Mucosa of stomach (tissue), 1 donor: ENCODE data around the gene CCR3.

Experiments
- H3K27me3 ChIP-seq: one replicate; pipeline ENCODE4 v1.7.0; 2013; ENCODE audit warnings: mild to moderate bottlenecking, low read length; ENCODE audit not compliant: control insufficient read depth, insufficient read depth
- H3K36me3 ChIP-seq: one replicate; pipeline ENCODE4 v1.7.0; 2013; ENCODE audit warnings: low read length; ENCODE audit not compliant: control insufficient read depth, insufficient read depth
- H3K4me1 ChIP-seq: one replicate; pipeline ENCODE4 v1.7.0; 2013; ENCODE audit warnings: mild to moderate bottlenecking, low read length; ENCODE audit not compliant: control insufficient read depth, insufficient read depth
- H3K4me3 ChIP-seq: one replicate; pipeline ENCODE4 v1.7.0; 2013; ENCODE audit warnings: low read length
- H3K9ac ChIP-seq: one replicate; pipeline ENCODE4 v1.7.0; 2013; ENCODE audit warnings: mild to moderate bottlenecking, low read length, moderate library complexity
- H3K9me3 ChIP-seq: one replicate; pipeline ENCODE4 v1.7.0; 2013; ENCODE audit warnings: mild to moderate bottlenecking, low read length, moderate library complexity; ENCODE audit not compliant: control insufficient read depth
- donor health status: Pancreatic carcinoma.

CCR3 gene

DNA sequence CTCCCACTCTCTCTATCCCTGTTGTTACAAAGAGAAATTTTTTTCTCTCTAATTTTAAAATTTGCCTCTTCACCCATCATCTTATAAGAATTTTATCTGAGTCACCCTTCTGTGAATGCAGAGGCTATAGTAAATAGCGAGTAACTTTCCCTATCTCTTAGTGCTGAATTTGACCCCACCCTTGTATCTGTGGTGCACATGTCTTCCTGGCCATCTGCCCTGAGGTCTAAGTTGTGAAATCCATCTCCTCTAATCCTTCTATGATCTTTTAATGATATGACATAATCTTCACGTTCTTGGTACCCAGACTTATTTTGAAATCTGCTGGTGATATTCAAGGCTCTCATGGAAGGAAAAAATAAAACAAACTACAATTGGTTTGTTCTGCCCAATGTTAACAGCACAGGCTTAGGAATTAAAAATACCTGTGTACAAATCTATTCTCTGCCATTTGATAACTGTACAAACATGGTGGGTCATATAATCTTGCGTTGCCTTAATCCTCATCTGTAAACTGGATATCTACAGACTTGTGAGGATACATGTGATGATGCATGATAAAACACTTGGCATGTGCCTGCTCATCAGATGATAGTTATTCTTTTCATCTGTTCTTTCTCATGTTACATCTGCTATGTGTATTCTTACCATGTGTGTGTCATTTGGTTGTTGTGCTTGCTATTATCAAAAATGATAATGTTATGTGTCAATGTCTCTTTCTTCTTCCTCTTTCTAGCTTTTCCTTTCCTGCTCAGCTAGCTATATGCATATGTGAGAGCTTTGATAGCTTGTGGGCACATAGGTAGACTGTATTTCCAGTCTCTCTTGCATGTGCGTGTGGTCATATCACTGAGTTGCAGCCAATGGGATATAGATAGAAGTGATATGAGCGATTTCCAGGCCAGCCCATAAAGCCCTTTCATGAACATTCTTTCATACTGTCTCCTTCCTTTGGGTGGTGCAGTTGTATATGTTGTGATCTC lies 13.7 kb upstream of the CCR3 start:
- H3K9me3 ChIP-seq = no peaks in the 10 kb centered on the region
- no peaks in the 10 kb centered on the region for H3K36me3 ChIP-seq
- no peak overlapping the region for H3K9ac ChIP-seq
- no peaks in the 10 kb centered on the region for H3K4me1 ChIP-seq
- H3K27me3 ChIP-seq = no peaks in the 10 kb centered on the region
- H3K4me3 ChIP-seq = no peak overlapping the region

- H3K27me3 ChIP-seq = no peaks in the 10 kb centered on the region
- no peak overlapping the region for H3K9ac ChIP-seq
- H3K9me3 ChIP-seq = no peaks in the 10 kb centered on the region
- H3K4me3 ChIP-seq = no peak overlapping the region
- no peaks in the 10 kb centered on the region for H3K36me3 ChIP-seq
- no peaks in the 10 kb centered on the region for H3K4me1 ChIP-seq
These were observed 10.9 kb upstream of the CCR3 start for GRCh38 chr3:46231323-46231722.

DNA sequence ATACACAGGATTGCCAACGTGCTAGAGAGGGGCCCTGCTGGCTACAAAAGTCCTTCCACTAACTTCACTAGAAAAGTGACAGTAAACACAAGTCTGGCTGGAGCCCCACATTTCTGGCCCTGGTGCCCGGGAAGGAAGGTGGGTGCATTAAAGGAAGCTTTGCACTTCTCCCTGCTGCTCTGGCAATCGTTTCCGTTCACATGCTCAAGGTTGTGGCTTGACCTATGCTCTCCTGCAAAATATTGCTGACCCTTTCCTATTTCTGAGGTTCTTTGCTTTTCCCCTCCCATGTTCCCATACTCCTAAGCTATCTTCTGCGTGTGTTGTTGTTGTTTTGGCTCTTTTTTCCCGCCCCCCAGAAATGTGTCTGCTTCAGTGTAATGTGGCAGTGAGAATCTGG lies 9.1 kb upstream of the CCR3 start:
- Histone ChIP-seq H3K27me3 (no peaks in the 10 kb centered on the region), H3K9me3 (no peaks in the 10 kb centered on the region), H3K36me3 (no peaks in the 10 kb centered on the region), H3K4me3 (no peak overlapping the region), H3K9ac (no peak overlapping the region), H3K4me1 (no peaks in the 10 kb centered on the region)

DNA sequence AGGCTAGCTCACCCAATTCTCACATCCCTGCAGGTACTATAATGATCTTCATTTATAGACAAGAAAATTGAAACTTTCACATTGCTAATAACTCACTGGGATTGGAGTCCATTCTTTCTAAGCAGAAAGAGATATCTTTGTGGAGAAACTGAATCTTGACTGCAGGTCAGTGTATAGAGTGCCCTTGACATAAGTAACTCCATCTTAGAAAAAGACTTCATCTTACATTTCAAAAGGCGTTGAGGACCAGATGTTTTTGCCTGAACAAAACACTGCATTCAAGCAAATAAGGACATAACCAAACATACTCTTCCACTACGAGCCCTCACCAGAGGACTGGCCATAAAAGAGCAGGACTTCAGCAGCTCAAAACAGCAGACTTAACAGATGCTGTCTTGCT lies 6.8 kb upstream of the CCR3 start:
- Histone ChIP-seq H3K36me3 (no peaks in the 10 kb centered on the region), H3K9me3 (no peaks in the 10 kb centered on the region), H3K27me3 (no peaks in the 10 kb centered on the region), H3K4me1 (no peaks in the 10 kb centered on the region), H3K4me3 (no peak overlapping the region), H3K9ac (no peak overlapping the region)

DNA sequence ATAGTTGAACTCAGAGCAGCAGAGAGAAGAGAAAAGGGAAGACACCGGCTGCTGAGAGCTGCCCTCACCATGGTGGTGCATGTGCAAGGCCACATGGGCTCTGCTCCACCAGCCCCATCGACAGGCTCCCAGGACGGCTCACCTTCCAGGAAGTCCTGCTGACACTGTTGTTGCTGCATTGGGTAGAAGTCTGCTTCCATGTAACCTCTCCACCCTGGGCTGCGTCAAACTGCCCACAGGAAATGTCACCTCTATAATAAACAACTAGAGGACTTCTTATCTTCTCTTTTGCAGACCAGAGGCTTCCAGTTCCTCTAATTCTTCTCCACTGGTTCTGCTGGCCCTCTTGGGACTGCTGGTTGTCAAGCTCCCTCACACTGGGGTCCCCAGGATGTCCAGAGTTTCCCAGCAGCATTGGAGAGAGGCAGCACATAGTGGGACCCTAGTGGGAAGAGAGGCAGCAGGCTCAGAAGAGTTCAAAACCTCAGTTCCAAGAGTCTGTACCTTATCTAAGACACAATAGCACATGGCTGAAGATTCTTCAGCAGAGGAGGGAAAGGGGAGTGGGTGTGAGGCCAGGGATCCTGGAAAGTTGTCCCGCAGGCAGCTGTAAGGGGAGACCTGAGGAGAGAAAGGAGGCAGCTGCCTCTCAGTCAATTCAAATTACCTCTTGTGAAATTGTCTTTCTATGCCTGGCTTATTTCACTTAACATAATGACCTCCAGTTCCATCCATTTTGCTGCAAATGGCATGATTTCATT lies 5.8 kb upstream of the CCR3 start:
- H3K4me3 ChIP-seq = no peak overlapping the region
- H3K27me3 ChIP-seq = no peaks in the 10 kb centered on the region
- H3K36me3 ChIP-seq = no peaks in the 10 kb centered on the region
- H3K4me1 ChIP-seq = no peaks in the 10 kb centered on the region
- no peaks in the 10 kb centered on the region for H3K9me3 ChIP-seq
- H3K9ac ChIP-seq = no peak overlapping the region

DNA sequence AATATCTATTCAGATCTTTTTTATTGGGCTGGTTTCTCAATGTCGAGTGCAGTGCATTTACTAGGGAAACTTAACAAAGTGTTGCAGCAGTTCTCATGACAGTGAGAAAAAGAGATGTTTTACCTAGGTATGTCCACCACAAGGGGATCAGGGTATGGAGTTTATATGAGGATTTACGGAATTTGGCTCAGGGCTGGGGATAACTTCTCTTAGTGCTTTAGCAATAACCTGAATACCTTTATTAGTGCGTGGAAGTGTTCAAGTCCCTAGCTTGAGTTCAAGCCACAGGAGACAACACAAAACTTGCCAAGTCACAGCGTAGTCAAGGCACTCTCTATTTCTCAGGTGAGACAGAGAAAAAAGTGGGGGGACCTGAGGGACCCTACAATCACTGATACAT lies 3.9 kb upstream of the CCR3 start:
- H3K9me3 ChIP-seq = no peaks in the 10 kb centered on the region
- no peaks in the 10 kb centered on the region for H3K36me3 ChIP-seq
- no peaks in the 10 kb centered on the region for H3K27me3 ChIP-seq
- H3K9ac ChIP-seq = no peak overlapping the region
- no peak overlapping the region for H3K4me3 ChIP-seq
- H3K4me1 ChIP-seq = no peaks in the 10 kb centered on the region

- Histone ChIP-seq H3K4me1 (no peaks in the 10 kb centered on the region), H3K9me3 (no peaks in the 10 kb centered on the region), H3K36me3 (no peaks in the 10 kb centered on the region), H3K9ac (no peak overlapping the region), H3K4me3 (no peak overlapping the region), H3K27me3 (no peaks in the 10 kb centered on the region)
These were observed 2.8 kb upstream of the CCR3 start for GRCh38 chr3:46239301-46239938.

- no peaks in the 10 kb centered on the region for H3K36me3 ChIP-seq
- H3K4me1 ChIP-seq = no peaks in the 10 kb centered on the region
- H3K27me3 ChIP-seq = no peaks in the 10 kb centered on the region
- H3K9ac ChIP-seq = no peak overlapping the region
- no peak overlapping the region for H3K4me3 ChIP-seq
- no peaks in the 10 kb centered on the region for H3K9me3 ChIP-seq
These were observed 2.3 kb upstream of the CCR3 start for GRCh38 chr3:46239952-46240351.

GRCh38 chr3:46243560-46243959 lies 1.3 kb downstream of the CCR3 start:
- Histone ChIP-seq H3K9me3 (no peaks in the 10 kb centered on the region), H3K4me3 (no peak overlapping the region), H3K36me3 (no peaks in the 10 kb centered on the region), H3K27me3 (no peaks in the 10 kb centered on the region), H3K4me1 (no peaks in the 10 kb centered on the region), H3K9ac (no peak overlapping the region)

GRCh38 chr3:46245146-46245545 lies 2.9 kb downstream of the CCR3 start:
- H3K4me1 ChIP-seq = no peaks in the 10 kb centered on the region
- H3K9me3 ChIP-seq = no peaks in the 10 kb centered on the region
- H3K9ac ChIP-seq = no peak overlapping the region
- H3K4me3 ChIP-seq = no peak overlapping the region
- no peaks in the 10 kb centered on the region for H3K27me3 ChIP-seq
- H3K36me3 ChIP-seq = no peaks in the 10 kb centered on the region

DNA sequence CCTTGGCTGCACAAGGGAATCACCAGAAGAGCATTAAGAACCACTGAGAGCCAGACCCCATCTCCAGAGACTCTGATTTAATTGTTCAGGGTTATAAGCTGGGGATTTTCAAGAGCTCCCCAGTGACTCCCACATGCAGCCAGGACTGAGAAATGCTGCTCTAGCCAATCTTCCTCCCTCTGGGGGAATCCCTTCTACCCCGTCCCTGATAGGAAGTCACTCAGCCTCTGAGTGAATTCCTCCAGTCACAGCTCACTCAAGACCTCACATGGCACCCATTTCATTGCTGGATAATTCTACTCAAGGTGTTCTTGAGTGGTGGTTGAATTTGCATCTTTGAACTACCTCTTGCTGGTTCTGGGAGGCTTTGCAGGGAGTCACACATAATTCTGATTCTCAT lies 10.7 kb downstream of the CCR3 start:
- Histone ChIP-seq H3K9me3 (no peaks in the 10 kb centered on the region), H3K4me3 (no peak overlapping the region), H3K4me1 (no peaks in the 10 kb centered on the region), H3K9ac (no peak overlapping the region), H3K27me3 (no peaks in the 10 kb centered on the region), H3K36me3 (no peaks in the 10 kb centered on the region)

- Histone ChIP-seq H3K9ac (no peak overlapping the region), H3K4me1 (no peaks in the 10 kb centered on the region), H3K9me3 (no peaks in the 10 kb centered on the region), H3K36me3 (no peaks in the 10 kb centered on the region), H3K27me3 (no peaks in the 10 kb centered on the region), H3K4me3 (no peak overlapping the region)
These were observed 16.3 kb downstream of the CCR3 start for GRCh38 chr3:46258525-46258924.
